Progenitor cell of endocrine pancreas (in vitro differentiated cells): ENCODE results near the gene CCS. TPM values are rescaled to one million over a fixed set of nuclear protein-coding genes. Genes with fewer than 3 reads are reported as not detected.

Source experiments
- DNase-seq: peaks from one replicate; pipeline ENCODE4 v3.0.0; 2021; ENCODE audit warnings: low spot score; ENCODE audit not compliant: unreplicated experiment
- H3K27ac Mint-ChIP-seq: 2 replicates; pipeline ENCODE4 v1.8.0; 2021; ENCODE audit warnings: mild to moderate bottlenecking, moderate library complexity, mixed read lengths
- H3K27me3 Mint-ChIP-seq: 2 replicates; pipeline ENCODE4 v1.8.0; 2021; ENCODE audit warnings: mixed read lengths
- H3K36me3 Mint-ChIP-seq: 2 replicates; pipeline ENCODE4 v1.8.0; 2022; ENCODE audit warnings: mixed read lengths; ENCODE audit not compliant: insufficient read depth
- H3K4me1 Mint-ChIP-seq: 2 replicates; pipeline ENCODE4 v1.8.0; 2021; ENCODE audit warnings: low read depth, mixed read lengths
- H3K4me3 Mint-ChIP-seq: 2 replicates; pipeline ENCODE4 v1.8.0; 2021; ENCODE audit warnings: low read depth, mild to moderate bottlenecking, moderate library complexity, mixed read lengths
- H3K9me3 Mint-ChIP-seq: 2 replicates; pipeline ENCODE4 v1.8.0; 2021; ENCODE audit warnings: low read depth, mixed read lengths
- total RNA-seq: library from RNA; stranded (reverse); gene quantifications from 2 replicates; pipeline ENCODE4 v1.2.1, GENCODE V29; 2021
- TF ChIP-seq, protein P1 (sequence below): fragments of 200-600 bp; sonication (generic); IDR thresholded peaks from one replicate; pipeline ENCODE4 v1.5.0; 2021; ENCODE audit warnings: antibody characterized with exemption, mild to moderate bottlenecking; ENCODE audit not compliant: unreplicated experiment

CCS gene
- total RNA-seq, 1 donor from 2014 or later, result 49.7 TPM

DNA sequence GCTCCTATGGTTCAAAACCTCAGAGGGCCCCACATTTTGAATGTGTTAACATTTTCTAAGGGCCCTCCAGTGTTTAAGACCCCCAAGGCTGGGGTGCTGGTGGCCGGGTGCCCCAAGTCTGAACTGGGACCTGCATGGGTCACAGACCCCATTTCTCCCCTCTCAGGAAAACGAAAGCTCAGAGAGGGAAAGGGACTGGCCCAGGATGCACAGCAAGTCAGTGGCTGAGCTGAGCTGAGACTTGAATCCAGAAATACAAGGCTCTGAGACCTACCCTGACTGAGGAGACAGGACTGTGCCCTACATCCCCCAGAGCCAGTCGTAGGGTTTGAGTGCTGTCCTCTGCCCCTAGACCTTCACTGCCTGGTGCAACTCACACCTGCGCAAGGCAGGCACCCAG is 42.1 kb upstream of the CCS start:
- Mint-ChIP-seq H3K27ac (no peak overlapping the region), H3K36me3 (no peaks in the 10 kb centered on the region), H3K4me1 (peaks cover 3% of the 10 kb centered on the region), H3K9me3 (no peaks in the 10 kb centered on the region), H3K27me3 (peaks cover 15% of the 10 kb centered on the region), H3K4me3 (no peak overlapping the region)
- TF ChIP-seq, protein P1, sequence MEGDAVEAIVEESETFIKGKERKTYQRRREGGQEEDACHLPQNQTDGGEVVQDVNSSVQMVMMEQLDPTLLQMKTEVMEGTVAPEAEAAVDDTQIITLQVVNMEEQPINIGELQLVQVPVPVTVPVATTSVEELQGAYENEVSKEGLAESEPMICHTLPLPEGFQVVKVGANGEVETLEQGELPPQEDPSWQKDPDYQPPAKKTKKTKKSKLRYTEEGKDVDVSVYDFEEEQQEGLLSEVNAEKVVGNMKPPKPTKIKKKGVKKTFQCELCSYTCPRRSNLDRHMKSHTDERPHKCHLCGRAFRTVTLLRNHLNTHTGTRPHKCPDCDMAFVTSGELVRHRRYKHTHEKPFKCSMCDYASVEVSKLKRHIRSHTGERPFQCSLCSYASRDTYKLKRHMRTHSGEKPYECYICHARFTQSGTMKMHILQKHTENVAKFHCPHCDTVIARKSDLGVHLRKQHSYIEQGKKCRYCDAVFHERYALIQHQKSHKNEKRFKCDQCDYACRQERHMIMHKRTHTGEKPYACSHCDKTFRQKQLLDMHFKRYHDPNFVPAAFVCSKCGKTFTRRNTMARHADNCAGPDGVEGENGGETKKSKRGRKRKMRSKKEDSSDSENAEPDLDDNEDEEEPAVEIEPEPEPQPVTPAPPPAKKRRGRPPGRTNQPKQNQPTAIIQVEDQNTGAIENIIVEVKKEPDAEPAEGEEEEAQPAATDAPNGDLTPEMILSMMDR, result no peak
- no peak for DNase-seq

DNA sequence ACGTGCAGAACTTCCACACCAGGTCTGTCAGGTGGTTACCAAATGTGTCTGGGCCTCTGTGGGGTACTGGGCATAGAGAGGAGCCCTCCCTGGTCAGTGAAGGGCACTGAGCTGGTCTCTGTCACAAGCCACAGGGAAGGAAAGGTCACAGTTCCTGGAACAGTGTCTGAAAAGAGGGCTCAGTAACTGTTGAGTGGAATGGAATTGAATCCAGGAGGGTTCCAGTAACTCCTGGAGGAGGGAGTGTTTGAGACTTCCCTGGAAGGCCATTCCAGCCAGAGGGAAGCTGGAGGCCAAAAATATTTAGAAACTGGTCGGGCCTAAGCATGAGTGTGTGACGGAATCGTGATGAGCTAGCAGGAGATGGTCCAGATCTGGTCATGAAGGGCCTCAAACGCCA is 38.4 kb upstream of the CCS start:
- Mint-ChIP-seq H3K36me3 (no peaks in the 10 kb centered on the region), H3K4me3 (no peak overlapping the region), H3K9me3 (no peaks in the 10 kb centered on the region), H3K4me1 (no peaks in the 10 kb centered on the region), H3K27me3 (peaks cover 7% of the 10 kb centered on the region), H3K27ac (no peak overlapping the region)
- TF ChIP-seq, protein P1, result no peak
- DNase-seq, result no peak

DNA sequence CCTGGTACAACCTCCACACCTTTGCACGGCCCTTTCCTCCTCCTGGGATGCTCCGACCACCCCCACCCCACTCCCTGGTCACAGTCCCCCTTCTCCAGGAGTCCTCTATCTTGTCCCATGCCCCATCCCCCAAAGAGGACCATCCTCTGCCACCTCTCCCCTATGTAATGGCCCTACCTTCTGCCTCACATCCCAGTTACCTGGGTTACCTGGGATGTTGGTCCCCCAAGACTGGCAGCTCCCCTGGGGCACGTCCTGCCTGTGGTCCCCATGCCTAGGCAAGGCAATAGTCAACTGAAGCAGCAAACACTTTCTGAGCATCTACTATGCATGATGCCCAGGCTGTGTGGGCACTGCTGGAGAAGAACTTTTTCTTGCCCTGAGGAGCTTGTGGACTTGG is 37.6 kb upstream of the CCS start:
- Mint-ChIP-seq H3K27ac (no peak overlapping the region), H3K9me3 (no peaks in the 10 kb centered on the region), H3K27me3 (peaks cover 4% of the 10 kb centered on the region), H3K4me1 (no peaks in the 10 kb centered on the region), H3K36me3 (no peaks in the 10 kb centered on the region), H3K4me3 (no peak overlapping the region)
- DNase-seq, result no peak
- TF ChIP-seq, protein P1, result no peak

DNA sequence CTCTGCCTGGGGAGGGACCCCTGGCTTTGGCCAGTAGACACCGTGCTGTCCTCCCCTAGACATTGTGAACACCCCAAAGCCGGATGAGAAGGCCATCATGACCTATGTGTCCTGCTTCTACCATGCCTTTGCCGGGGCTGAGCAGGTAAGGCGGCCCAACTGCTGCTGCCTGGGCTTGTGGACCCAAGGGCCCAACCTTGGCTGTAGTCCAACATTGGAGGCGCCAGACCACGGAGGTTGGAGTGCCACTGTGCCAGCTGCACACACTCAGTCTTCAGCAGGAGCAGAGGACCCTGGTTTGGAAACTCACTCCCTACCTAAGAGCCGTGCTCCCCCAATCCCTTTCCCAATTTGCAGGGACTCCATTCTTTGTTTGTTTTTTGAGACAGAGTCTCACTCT is 36.9 kb upstream of the CCS start:
- no peak for DNase-seq
- Mint-ChIP-seq H3K4me1 (no peaks in the 10 kb centered on the region), H3K27me3 (peaks cover 3% of the 10 kb centered on the region), H3K4me3 (no peak overlapping the region), H3K9me3 (no peaks in the 10 kb centered on the region), H3K36me3 (no peaks in the 10 kb centered on the region), H3K27ac (no peak overlapping the region)
- TF ChIP-seq, protein P1, result no peak

DNA sequence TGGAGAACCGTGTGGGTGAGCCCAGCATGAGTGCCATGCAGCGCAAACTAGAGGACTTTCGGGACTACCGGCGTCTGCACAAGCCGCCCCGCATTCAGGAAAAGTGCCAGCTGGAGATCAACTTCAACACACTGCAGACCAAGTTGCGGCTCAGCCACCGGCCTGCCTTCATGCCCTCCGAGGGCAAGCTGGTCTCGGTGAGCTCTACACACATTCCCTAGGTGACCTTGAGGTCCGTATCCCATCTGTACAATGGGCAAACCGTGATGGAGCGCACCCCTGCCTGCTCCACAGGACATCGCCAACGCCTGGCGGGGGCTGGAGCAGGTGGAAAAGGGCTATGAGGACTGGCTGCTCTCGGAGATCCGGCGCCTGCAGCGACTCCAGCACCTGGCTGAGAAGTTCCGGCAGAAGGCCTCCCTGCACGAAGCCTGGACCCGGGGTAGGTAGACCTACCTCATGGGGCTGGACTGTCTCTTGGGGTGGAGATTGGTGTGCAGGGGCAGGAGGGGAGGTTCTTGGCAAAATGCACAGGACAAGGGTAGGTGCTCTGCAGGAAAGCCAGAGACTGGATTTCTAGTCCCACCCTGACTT is 35.2 kb upstream of the CCS start:
- H3K4me1 Mint-ChIP-seq, result no peaks in the 10 kb centered on the region
- DNase-seq, result no peak
- TF ChIP-seq, protein P1, result no peak
- no peaks in the 10 kb centered on the region for H3K36me3 Mint-ChIP-seq
- no peak overlapping the region for H3K4me3 Mint-ChIP-seq
- peaks cover 3% of the 10 kb centered on the region for H3K27me3 Mint-ChIP-seq
- no peak overlapping the region for H3K27ac Mint-ChIP-seq
- no peaks in the 10 kb centered on the region for H3K9me3 Mint-ChIP-seq
